DMS 273 treated with DMSO at 0.1 percent for 48 hours (cell line): Measurements from ENCODE around the gene CDC42BPB.

ENCODE experiments used
- DNase-seq: peaks from one replicate; lab custom pipeline; 2025; lab: John Stamatoyannopoulos, UW

Gene CDC42BPB

DNA sequence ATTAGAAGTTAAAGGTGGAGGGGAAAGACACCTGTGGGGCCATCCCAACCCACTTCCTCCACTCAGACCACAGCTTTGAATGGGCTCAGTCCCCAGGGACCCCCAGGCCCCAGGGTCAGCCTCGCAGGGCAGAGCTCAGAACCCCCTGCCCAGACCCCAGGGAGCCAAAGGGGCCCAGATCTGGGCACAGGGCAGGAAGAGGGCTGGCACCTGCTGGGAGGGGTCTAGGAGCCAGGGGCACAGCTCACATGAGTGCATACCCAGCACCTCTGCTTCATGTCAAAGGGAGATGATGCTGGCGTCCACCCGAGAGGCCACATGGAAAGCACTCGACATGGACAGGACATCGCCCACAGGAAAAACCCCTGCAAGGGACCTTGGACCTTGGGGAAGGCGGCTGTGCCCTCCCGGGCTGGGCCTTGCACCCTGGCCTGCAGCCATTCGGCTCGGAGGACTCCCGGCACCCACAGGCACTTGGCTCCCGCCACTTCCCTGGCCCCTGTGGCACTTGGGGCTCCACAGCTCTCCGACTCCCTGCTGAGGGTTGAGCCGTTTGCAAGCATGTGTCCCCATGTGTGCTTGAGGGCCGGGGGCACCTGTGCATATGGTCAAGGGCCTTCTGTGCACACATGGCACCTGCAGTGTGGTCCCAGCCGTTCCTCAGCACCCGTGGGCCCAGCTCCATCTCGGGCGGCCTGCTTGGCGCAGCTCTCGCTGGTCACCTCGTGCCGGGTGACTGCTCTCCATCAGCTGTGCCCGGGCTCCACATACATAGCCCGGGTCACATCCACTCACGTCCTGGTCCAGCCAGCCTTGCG, 142.7 kb downstream of the CDC42BPB start:
- DNase-seq, result no peak

DNA sequence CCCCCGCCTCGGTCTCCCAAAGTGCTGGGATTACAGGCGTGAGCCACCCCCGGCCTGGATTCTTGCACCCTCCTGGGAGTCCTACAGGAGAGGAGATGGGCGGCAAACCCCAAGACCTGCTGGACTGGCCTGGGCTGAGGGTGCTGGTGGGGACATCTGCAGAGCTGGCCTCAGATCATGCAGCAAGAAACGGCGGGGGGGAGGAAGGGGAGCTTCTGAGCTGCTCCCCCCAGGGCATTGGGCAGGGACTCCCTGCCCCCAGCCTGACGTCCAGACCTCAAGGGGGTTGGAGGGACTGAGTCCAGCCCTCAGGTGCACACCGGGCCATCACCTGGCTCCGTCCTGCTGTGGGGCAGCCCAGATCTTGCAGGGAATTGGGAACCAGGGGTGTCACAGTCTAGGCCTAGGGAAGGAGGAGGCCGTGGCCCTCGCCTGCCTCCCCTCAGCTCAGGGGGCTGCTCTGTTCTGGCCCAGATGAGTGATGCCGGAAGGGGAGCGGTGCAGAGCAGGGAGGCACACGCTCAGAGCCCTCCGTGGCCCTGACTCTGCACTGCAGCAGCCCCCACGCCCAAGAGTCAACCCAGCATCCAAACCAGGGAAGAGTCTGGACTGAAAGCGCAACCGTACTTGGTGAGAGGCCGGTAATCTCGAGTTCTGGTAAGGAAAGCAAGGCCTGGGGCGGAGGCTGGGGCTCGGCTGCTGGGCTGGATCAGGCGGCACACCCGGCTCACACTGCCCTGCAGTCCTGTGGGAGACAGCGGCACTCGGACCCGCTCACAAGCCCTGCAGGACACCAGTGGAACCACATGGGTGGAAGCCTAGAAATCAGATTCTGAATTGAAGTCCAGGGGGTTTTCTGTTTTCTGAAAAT, 143.8 kb downstream of the CDC42BPB start:
- no peak for DNase-seq

DNA sequence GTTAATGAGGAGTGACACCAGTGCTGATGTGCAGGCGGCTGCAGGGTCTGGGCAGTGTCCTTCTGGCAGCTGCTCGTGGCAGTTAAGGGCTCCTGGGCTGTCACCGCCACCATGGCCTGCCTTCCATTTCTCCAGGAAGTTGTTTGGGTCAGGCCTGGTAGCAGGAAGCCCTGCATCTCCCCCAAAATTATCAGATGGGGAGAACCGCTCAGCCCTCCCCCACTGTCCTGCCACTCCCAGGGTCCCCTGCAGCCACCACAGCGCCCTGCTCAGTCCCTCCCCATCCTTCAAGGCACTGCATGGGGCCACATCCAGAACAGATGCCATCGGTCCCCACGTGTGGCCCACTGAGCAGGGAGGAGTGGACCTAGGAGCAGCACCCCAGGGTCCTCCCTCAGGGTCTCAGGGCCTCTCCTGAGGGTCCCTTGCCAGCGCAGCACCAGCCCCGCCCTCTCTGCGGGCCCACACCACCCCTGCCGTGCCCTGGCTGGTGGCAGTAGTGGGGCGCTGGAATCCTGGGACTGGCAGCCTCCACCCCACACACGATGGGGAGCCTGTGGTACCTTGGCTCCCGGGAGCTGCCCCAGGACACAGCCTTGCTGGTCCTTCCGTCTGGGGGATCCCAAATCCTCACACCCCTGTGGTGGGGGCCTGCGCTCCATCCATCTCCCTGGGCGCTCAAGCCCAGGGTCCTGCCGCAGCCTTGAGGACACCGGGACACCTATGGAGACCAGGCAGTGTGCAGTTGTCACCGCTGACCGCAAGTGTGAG, 145.2 kb downstream of the CDC42BPB start:
- DNase-seq, result no peak

DNA sequence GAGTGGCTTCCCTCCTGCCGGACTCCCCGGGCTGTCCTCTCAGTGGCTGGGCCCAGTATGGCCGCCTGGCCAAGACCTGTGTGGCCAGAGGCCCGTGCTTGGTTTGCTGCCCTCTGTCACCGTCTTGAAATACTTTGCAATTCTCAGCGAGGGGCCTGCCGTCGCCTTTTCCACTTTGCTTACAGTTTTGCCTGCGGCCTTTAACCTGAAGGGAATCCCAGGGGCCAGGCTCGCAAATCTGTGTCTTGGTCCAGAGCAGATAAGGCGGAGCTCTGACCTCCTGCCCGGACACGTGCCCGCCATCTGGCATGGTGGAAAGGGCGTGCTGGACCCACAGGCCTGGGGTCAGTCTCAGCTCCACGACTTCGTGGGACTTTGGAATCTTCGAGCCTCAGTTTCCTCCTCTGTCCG, 145.8 kb downstream of the CDC42BPB start:
- DNase-seq, result no peak

DNA sequence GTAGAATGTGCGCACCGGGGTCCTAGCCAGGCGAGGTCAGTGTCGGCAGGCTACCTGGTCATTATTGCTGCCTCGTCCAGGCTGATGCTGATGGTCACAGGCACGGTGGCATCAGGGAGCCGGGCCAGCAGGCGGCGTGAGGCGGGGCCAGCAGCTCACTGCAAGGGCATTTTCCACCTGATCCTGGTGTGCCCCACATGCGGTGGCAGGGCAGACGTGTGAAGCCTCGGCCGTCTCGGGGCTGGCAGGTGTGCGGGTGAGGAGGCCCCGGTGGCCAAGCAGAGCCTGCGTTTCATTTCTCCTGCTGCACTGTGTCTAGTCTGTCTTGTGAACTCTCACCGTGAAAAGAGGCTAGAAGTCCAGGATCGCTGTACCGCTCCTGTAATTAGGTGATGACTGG, 146.9 kb downstream of the CDC42BPB start:
- DNase-seq, result no peak

DNA sequence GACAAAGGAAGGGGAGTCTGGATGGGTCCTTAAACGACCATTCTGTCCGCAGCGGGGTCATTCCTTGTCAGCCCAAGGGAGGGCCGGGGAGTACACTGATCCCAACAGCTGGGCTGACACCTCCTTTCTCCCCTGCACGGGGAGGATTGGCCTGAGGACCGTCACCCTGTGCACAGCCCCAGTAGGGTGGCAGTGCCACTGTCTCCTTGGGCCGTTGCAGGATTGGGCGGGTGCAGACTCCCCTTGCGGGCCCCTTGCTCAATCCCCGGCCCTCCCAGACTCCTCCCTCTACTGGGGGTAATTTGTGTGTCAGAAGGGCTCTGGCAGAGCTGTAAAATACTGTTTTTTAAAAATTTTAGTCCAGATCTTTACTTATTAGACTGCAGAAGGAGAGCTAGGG, 147.4 kb downstream of the CDC42BPB start:
- no peak for DNase-seq

DNA sequence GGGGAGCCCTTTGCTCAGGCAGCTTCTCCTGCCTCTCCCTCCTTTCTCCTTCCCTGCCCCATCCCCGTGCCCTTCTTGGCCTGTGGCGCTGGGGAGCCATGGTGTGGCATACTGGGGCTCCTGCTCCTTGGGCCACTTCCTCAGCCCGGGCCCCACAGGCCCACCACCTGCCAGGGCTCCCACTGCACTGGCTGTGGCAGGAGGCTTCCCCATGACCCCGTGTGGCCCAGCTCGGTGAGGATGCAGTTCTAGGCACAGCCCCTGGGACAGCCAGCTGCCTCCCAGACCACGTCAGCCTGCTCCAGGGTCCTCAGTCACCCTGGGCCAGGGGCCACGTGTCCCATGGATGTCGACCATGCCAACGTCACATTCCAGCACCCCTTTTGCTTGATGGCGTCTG, 147.9 kb downstream of the CDC42BPB start:
- DNase-seq, result no peak

DNA sequence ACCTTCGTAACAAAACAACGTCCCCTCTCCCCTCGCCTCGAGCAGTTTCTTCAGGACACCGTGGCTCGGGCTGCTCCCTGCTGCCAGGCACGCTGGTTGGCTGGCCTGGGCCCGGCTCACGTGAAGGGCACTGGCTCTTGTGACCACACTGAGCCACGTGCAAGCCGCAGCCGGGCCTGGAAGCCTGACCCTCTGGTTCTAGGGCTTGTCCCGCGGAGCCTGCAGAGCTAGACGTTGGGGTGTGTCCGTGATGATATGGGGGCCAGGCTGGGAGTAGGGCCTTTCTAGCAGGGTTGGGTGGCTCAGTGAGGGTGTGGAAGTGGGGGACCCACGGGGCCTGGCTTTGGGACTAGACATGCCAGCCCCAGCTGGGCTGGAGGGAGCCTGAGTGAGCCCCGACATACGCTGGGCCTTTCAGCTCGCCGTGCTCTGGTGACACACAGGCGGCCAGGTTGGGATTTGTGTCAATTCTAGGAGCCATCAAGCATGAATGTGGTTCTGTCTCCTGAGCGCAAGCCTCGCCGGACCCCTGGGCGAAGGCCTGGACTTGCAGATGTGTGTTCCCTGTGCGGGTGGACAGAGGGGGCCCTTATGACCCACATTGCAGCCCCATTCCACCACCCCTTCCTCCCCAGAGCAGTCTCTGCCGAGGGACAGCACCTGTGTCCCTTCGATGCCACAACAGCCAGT, 148.4 kb downstream of the CDC42BPB start:
- DNase-seq, result no peak

DNA sequence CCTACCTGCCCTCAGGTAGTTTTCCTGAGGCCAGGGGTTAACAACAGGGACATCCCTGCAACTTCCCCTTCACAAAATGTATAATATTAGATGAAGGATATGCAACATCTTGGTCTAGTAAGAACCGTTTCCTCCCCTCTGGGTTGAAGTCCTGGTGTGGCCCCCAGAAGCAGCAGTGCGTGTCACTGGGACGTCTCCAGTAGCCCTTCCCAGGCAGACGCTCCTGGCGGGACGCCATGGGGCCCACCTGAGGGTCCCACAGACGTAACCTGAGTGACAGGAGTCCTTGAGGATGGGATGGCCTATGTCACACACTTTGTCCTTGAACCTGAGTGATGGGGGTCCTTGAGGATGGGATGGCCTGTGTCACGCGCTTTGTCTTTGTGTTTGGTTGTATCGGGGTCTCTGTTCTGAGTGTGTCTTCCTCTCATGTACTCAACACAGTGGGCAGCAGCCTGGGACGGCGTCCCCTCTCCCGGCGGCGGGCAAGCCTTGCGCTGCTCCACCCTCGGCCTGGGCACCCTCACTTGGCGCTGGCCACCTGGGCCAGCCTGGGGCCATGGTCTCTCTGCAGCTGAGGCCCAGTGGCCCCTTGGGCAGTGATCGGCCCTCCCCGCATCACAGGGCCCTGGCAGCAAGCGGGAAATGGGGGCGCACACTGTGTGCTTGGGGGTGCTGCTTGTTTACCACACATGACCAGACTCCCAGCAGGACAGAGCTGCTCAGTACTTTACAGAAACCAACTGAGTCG, 149.2 kb downstream of the CDC42BPB start:
- DNase-seq, result no peak

DNA sequence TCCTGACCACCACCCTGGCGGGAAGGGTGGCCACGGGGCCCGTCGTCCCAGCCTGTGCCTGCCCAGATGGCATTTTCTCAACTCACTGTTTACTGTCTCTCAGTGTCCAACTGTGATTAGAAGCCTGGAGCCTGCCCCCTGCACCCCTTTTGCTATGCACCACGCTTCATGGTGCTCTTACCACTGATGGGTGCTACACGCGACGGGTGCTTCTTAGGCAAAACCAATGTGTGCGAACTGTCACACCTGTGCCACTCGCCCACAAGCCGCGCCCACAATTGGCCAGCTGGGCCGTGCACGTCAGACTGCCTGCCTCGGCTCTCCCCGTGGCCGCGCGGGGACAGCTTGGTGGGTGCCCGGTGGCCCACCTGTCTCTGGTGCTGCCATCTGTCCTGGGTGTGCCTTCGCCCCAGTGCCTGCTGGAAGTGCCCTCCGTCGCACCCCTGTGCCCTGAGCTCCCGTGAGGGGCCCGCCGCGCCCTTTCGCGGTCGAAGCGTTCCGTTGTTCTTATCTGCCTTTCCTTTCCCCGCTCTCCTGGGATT, 150.0 kb downstream of the CDC42BPB start:
- no peak for DNase-seq

DNA sequence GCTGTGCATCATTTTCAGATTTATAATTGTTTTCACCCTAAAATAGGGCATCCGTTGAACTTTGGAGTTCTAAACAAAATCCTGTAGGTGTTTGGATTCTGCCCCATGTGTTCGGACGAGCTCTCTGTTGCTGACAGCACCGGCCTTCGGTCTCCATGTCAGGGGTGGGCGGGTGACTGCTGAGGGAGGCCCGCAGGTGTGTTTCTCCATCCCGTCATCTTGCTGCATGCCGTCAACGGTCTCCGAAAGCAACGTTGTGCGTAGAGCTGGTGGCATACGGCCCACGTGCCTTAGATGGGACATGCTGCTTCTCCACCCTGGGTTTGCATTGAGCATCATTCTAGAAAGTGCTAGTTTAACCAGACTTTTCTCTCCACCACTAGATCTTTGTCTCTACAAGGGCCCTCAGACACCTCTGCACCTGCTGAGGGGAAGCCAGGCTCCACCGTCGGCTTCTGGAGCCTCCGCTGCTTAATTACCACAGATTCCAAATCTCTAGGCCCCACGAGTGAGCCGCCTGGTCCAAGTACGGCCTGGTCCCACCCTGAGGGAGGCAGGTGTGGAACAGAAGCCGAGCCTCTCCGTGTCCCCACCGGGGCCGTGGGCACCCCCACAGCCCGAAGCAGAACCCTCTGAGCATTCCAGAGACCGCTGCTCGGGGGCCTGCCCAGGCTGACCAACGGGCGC, 150.6 kb downstream of the CDC42BPB start:
- no peak for DNase-seq

DNA sequence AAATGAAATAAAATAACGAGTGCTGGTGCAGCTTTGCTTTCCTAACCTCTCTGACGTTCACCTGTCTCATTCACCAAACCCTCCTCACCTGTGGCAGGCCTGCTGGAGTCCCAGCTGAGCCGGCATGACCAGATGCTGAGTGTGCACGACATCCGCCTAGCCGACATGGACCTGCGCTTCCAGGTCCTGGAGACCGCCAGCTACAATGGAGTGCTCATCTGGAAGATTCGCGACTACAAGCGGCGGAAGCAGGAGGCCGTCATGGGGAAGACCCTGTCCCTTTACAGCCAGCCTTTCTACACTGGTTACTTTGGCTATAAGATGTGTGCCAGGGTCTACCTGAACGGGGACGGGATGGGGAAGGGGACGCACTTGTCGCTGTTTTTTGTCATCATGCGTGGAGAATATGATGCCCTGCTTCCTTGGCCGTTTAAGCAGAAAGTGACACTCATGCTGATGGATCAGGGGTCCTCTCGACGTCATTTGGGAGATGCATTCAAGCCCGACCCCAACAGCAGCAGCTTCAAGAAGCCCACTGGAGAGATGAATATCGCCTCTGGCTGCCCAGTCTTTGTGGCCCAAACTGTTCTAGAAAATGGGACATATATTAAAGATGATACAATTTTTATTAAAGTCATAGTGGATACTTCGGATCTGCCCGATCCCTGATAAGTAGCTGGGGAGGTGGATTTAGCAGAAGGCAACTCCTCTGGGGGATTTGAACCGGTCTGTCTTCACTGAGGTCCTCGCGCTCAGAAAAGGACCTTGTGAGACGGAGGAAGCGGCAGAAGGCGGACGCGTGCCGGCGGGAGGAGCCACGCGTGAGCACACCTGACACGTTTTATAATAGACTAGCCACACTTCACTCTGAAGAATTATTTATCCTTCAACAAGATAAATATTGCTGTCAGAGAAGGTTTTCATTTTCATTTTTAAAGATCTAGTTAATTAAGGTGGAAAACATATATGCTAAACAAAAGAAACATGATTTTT, 151.9 kb downstream of the CDC42BPB start:
- DNase-seq, result no peak

DNA sequence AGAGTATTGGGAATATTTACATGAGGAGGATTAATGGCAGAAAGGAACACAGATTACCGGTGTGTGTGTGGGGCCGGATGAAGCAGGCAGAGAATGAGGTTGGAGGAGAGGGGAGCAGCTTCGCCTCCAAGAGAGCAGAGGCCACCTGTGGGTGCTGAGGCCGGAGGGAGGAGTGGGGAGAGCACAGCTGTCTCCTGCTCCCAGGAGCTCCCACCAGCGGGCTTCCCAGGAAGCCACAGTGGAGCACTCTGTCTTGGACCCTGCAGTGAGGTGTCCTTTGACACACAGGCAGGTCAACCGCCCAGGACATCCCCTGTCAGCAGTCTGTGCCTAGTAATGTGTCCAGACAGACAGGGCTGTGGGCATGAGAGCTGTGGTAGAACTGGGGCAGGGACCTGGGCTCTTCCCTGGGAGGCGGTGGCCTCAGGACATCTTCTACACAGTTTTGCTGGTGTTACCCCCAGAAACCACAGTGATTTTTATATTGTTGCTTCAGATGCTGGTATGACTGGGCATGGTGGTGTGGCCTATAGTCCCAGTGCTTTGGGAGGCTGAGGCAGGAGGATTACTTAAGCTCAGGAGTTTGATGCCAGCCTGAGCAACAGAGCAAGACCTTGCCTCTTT, 153.3 kb downstream of the CDC42BPB start:
- no peak for DNase-seq

DNA sequence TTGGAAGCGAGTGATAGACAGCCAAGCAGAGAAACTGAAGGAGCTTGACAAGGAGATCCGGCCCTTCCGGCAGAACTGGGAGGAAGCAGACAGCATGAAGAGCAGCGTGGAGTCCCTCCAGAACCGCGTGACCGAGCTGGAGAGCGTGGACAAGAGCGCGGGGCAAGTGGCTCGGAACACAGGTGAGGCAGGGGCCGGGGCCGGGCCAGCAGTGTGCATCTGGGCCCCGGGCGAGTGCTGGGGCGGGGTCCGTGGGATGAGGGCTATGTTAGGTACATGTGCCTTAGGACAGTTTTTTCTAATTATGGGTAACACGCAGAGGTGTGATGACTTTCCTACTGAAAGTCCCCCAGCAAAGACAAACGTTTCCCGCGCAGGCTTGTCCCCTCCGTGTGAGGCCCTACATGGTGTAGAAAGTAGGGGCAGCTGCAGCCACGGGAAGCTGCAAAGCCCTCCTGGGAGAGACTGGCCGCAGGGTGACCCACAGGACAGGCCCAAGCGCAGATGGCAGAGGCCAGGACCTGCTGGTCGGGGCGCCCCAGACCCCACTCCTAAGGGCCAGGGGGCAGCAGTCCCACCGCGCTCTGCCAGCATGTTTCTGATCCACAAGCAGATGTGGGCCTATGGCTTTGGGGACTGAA, 154.0 kb downstream of the CDC42BPB start:
- no peak for DNase-seq

DNA sequence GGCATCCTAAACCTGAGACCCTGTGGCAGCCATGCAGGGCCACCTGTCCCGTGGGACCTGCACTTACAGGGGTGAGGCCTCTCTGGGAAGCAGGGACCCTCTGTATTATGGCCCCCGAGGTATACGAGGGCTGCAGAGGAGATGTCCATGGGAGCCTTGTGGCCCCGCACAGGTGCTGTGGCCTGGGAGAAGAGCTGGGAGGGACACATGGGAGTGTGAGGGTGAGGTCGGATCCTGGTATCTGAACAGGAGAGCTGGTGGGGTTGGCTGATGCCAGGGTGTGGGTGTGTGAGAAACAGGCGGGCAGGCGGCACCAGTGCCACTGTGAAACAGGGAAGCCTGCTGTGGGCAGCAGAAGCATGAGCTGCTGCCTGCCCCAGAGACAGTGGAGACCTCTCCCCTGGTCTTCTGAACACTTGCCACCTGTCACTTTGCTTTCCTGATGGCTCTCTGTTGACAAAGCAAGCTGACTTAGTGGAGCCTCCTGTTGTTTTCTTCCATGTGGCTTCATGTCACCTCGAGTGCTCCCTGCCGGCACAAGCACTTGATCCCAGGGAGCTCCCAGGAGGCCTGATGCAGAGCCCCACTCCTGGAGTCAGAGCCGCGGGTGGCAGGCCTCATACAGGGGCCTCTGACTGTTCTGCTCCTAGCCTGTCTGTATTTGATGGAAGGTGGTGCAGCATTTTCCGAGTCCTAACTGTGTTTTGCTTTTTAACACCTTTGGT, 154.7 kb downstream of the CDC42BPB start:
- DNase-seq, result no peak

DNA sequence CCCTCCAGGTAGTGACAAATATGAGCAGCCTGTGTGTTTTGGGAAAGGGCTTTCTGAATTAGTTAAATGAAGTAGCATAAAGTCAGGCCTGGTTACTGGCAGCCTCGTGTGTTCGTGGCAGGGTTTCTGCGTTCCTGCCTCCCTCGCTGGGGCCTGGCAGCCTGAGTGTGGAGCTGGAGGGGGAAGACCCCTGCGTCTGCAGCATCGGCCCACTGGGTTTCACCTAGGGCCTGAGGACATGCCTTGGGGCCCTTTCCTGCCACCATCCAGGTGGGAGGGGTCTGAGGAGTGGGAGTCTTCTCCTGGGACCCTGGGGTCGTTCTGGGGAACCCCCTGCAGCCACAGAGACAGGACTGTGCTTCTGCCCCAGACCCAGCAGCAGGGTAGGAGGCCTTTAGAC, 155.3 kb downstream of the CDC42BPB start:
- no peak for DNase-seq

DNA sequence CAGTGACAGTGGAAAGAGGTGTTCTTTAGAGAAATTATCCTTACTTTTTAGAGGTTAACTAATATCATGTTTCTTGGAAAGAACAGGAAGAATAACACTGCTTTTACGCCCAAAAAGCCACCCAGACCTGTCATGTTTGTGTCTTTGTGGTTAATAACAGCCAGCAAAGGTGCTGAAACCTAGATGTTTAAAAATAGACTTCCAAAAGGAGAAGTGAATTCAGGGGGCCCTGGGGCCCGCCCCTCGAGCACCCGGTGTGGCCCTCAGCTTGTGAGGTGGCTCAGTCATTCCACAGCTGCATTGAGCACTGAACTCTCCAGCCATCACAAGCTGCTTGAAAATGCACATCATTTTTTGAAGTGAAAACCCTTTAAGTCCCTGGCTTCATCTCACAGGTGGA, 155.7 kb downstream of the CDC42BPB start:
- no peak for DNase-seq
